Measurements from ENCODE around the gene RPL37A. TPM values are rescaled to one million over a fixed set of nuclear protein-coding genes. Genes with fewer than 3 reads are reported as not detected.

Gene RPL37A
- total RNA-seq, 1 donor from 2014 or later = 7,363 TPM

DNA sequence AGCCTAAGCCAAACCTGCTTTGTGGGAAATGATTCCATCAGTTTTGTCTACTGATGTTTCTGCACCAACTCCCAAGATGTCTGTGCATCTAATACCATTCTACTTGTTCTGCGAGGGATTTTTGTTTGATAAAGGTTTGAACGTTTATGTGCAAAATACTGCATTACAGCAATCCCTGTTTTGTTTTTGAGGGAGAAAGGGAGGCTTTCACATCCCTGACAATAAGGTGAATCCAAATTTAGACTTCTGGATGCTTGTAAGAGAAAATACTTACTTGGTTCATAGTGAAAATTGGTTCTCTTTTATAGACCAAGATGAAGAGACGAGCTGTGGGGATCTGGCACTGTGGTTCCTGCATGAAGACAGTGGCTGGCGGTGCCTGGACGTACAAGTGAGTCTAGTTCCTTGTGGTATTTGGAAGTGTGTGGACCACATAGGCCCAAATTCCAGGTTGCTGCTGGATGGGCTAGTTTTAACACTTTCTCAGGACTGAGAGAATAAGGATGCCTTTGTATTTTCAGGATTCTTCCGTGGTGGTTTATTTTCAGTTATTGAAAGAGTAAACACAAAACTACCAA is 1.1 kb downstream of the RPL37A start:
- Histone ChIP-seq H3K4me3 (ENCODE audit: low read length in 3 of 3) (peak overlapping the region; percentile 89 to 97 (median 90)), H3K27me3 (ENCODE audit: control insufficient read depth in 3 of 3, insufficient read depth in 3 of 3, low read length in 3 of 3) (no peaks in the 10 kb centered on the region), H3K27ac (ENCODE audit: low read depth, low read length) (peak overlapping the region; percentile 83), H3K4me1 (ENCODE audit: control insufficient read depth in 3 of 3, insufficient read depth in 3 of 3, low read length in 3 of 3) (peaks cover 16 to 31% (median 22%) of the 10 kb centered on the region in 3 donors), H3K9me3 (ENCODE audit: control insufficient read depth in 3 of 3, low read length in 3 of 3) (no peaks in the 10 kb centered on the region), H3K36me3 (ENCODE audit: control insufficient read depth in 3 of 3, insufficient read depth in 3 of 3, low read length in 3 of 3) (peaks cover 29 to 42% (median 34%) of the 10 kb centered on the region in 3 donors), H3K9ac (ENCODE audit: low read depth in 1 of 3, low read length in 3 of 3) (peak overlapping the region; percentile 95 to 97 (median 96))

DNA sequence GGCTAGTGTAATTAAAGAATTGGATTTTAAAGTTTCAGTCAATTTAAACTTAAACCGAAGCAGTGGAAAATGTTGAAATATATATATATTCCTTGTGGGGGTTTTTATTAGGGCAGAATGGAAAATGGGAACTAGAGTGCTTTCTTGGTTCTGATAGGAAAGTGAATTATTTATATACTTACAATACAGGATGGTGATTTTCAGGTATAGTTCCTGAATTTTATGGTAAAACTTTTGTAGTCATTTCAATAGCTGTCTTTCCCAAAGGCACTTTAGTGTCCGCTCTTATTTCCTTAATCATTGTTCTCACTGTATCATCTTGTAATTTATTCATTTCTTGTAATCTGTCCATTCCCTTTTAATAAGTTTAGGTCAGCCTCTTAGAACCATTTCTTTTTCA is 1.9 kb downstream of the RPL37A start:
- Histone ChIP-seq H3K9me3 (ENCODE audit: control insufficient read depth in 3 of 3, low read length in 3 of 3) (no peaks in the 10 kb centered on the region), H3K27ac (ENCODE audit: low read depth, low read length) (no peak overlapping the region), H3K4me3 (ENCODE audit: low read length in 3 of 3) (no peak overlapping the region), H3K36me3 (ENCODE audit: control insufficient read depth in 3 of 3, insufficient read depth in 3 of 3, low read length in 3 of 3) (peaks cover 29 to 42% (median 34%) of the 10 kb centered on the region in 3 donors), H3K27me3 (ENCODE audit: control insufficient read depth in 3 of 3, insufficient read depth in 3 of 3, low read length in 3 of 3) (no peaks in the 10 kb centered on the region), H3K4me1 (ENCODE audit: control insufficient read depth in 3 of 3, insufficient read depth in 3 of 3, low read length in 3 of 3) (peaks cover 16 to 31% (median 22%) of the 10 kb centered on the region in 3 donors), H3K9ac (ENCODE audit: low read depth in 1 of 3, low read length in 3 of 3) (peak overlapping the region in 2 of 3 donors; percentile 95 to 96)

DNA sequence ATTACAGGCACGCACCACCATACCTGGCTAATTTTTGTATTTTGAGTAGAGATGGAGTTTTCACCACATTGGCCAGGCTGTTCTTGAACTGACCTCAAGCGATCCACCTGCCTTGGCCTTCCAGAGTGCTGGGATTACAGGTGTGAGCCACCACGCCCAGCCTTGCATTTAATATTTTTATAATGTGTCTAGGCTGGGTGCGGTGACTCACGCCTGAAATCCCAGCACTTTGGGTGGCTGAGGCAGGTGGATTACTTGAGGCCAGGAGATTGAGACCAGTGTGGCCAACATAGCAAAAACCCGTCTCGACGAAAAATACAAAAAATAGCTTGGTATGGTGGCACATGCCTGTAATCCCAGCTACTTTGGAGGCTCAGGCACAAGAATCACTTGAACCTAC is 3.2 kb downstream of the RPL37A start:
- no peak overlapping the region for H3K4me3 ChIP-seq (ENCODE audit: low read length in 3 of 3)
- H3K4me1 ChIP-seq (ENCODE audit: control insufficient read depth in 3 of 3, insufficient read depth in 3 of 3, low read length in 3 of 3) = peaks cover 16 to 31% (median 22%) of the 10 kb centered on the region in 3 donors
- H3K27ac ChIP-seq (ENCODE audit: low read depth, low read length) = no peak overlapping the region
- H3K27me3 ChIP-seq (ENCODE audit: control insufficient read depth in 3 of 3, insufficient read depth in 3 of 3, low read length in 3 of 3) = no peaks in the 10 kb centered on the region
- no peak overlapping the region for H3K9ac ChIP-seq (ENCODE audit: low read depth in 1 of 3, low read length in 3 of 3)
- H3K36me3 ChIP-seq (ENCODE audit: control insufficient read depth in 3 of 3, insufficient read depth in 3 of 3, low read length in 3 of 3) = peaks cover 29 to 42% (median 34%) of the 10 kb centered on the region in 3 donors
- no peaks in the 10 kb centered on the region for H3K9me3 ChIP-seq (ENCODE audit: control insufficient read depth in 3 of 3, low read length in 3 of 3)

DNA sequence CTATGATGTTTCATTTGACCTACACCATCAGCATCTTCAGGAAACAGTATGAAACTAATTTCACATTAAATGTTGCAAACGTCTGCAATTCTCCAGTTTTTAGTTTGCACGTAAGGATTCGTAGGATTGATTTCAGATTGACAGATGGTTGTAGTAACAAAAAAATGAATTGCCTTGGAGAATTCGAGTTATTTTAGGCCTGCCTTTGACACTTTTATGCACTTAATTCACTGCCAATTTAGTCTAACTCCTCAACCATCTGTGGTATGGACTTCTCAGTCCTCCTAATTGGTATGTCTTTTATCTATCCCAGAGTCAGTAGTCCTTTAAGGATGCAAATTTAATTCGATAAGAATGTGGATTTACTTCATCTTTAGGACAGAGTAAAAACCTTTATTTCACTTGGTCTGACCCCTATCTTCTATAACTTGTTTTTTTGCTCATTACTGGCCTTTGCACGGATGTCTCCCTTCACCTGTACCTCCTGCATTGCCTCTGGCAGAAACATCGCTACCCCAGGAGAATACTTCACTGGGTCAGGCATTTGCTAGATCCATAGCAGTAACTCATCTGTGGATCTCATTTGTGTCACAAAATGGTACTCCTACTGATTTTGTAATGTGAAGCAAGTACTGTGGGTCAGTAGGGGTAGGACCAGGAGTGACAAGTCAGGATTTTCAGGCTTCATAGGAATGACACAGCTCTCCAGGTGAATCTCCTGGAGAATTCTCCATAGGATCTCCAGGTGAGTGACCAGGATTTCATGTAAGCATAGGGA is 3.9 kb downstream of the RPL37A start:
- H3K27ac ChIP-seq (ENCODE audit: low read depth, low read length) = no peak overlapping the region
- H3K9me3 ChIP-seq (ENCODE audit: control insufficient read depth in 3 of 3, low read length in 3 of 3) = no peaks in the 10 kb centered on the region
- peaks cover 15 to 30% (median 18%) of the 10 kb centered on the region in 3 donors for H3K4me1 ChIP-seq (ENCODE audit: control insufficient read depth in 3 of 3, insufficient read depth in 3 of 3, low read length in 3 of 3)
- no peak overlapping the region for H3K4me3 ChIP-seq (ENCODE audit: low read length in 3 of 3)
- H3K36me3 ChIP-seq (ENCODE audit: control insufficient read depth in 3 of 3, insufficient read depth in 3 of 3, low read length in 3 of 3) = peaks cover 29 to 42% (median 34%) of the 10 kb centered on the region in 3 donors
- no peaks in the 10 kb centered on the region for H3K27me3 ChIP-seq (ENCODE audit: control insufficient read depth in 3 of 3, insufficient read depth in 3 of 3, low read length in 3 of 3)
- H3K9ac ChIP-seq (ENCODE audit: low read depth in 1 of 3, low read length in 3 of 3) = no peak overlapping the region

DNA sequence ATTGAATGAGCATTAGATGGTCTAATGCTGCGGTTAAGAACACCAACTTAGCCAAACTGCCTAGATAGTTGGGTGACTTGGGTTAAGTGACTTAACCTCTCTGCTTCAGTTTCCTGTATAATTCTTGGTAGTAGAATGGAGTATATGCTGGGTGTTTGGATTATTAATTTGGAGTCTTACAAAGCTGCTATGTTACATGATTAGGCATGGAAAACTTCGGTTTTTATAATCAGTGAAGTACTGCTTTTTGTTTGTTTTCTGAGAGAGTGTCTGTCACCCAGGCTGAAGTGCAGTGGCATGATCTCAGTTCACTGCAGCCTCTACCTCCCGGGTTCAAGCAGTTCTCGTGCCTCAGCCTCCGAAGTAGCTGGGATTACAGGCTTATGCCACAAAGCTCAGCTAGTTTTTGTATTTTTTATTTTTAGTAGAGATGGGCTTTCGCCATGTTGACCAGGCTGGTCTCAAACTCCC is 4.5 kb downstream of the RPL37A start:
- Histone ChIP-seq H3K4me1 (ENCODE audit: control insufficient read depth in 3 of 3, insufficient read depth in 3 of 3, low read length in 3 of 3) (peaks cover 10 to 28% (median 12%) of the 10 kb centered on the region in 3 donors), H3K27ac (ENCODE audit: low read depth, low read length) (no peak overlapping the region), H3K4me3 (ENCODE audit: low read length in 3 of 3) (no peak overlapping the region), H3K27me3 (ENCODE audit: control insufficient read depth in 3 of 3, insufficient read depth in 3 of 3, low read length in 3 of 3) (no peaks in the 10 kb centered on the region), H3K36me3 (ENCODE audit: control insufficient read depth in 3 of 3, insufficient read depth in 3 of 3, low read length in 3 of 3) (peaks cover 29 to 42% (median 34%) of the 10 kb centered on the region in 3 donors), H3K9ac (ENCODE audit: low read depth in 1 of 3, low read length in 3 of 3) (no peak overlapping the region), H3K9me3 (ENCODE audit: control insufficient read depth in 3 of 3, low read length in 3 of 3) (no peaks in the 10 kb centered on the region)

DNA sequence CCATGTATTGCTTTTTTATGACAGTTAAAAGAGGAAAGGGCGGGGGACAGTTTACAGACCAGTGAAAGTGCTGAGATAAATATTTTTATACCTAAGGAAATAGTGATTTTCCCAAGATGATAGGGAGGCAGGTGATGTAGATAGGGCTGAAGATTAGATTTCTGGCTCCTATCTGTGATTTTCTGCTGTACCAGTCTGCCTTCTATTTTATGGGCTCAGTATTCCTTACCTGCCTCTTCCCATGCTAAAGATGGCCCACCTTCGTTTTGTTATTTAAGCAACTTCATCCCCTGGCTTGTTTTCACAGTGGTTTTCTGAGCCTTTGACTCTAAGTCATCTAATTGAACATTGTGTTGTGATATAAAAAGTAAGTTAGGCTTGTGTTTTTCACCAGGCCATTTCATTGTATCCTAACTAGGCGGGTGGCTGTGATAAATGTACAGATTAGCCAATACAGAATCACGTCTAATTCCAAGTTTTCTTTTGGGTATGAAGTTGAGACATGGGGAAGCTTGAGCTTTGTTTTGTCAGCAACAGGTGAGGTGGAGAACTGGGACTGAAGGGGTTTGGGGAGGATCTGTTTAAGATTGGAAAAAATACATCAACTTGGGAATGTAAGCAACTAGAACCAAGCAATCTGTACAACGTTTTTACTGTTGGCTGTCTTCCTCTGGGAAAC is 5.2 kb downstream of the RPL37A start:
- Histone ChIP-seq H3K4me1 (ENCODE audit: control insufficient read depth in 3 of 3, insufficient read depth in 3 of 3, low read length in 3 of 3) (peaks cover 12 to 21% (median 16%) of the 10 kb centered on the region in 3 donors), H3K9ac (ENCODE audit: low read depth in 1 of 3, low read length in 3 of 3) (no peak overlapping the region), H3K9me3 (ENCODE audit: control insufficient read depth in 3 of 3, low read length in 3 of 3) (no peaks in the 10 kb centered on the region), H3K4me3 (ENCODE audit: low read length in 3 of 3) (no peak overlapping the region), H3K36me3 (ENCODE audit: control insufficient read depth in 3 of 3, insufficient read depth in 3 of 3, low read length in 3 of 3) (peaks cover 29 to 42% (median 34%) of the 10 kb centered on the region in 3 donors), H3K27me3 (ENCODE audit: control insufficient read depth in 3 of 3, insufficient read depth in 3 of 3, low read length in 3 of 3) (no peaks in the 10 kb centered on the region), H3K27ac (ENCODE audit: low read depth, low read length) (no peak overlapping the region)

DNA sequence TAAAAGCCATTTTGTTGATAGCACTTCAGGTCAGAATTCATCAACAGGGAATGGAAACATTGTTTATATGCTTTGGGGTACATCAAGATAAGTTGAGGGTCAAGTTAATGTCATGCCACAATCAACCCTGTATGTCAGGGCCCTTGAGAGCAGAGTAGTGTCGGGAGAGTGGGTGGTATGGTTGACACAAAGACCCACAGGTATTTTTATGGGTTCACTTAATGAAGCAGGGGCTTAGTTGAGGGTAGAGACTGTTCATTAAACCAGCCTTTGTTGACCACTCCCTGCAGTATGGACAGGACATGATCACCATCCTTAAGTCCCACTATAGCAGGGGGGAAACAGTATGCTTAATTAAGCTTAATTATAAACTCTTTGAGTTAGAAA is 5.7 kb downstream of the RPL37A start:
- no peak overlapping the region for H3K9ac ChIP-seq (ENCODE audit: low read depth in 1 of 3, low read length in 3 of 3)
- no peaks in the 10 kb centered on the region for H3K9me3 ChIP-seq (ENCODE audit: control insufficient read depth in 3 of 3, low read length in 3 of 3)
- H3K4me1 ChIP-seq (ENCODE audit: control insufficient read depth in 3 of 3, insufficient read depth in 3 of 3, low read length in 3 of 3) = peaks cover 12 to 16% (median 16%) of the 10 kb centered on the region in 3 donors
- no peaks in the 10 kb centered on the region for H3K27me3 ChIP-seq (ENCODE audit: control insufficient read depth in 3 of 3, insufficient read depth in 3 of 3, low read length in 3 of 3)
- no peak overlapping the region for H3K27ac ChIP-seq (ENCODE audit: low read depth, low read length)
- H3K4me3 ChIP-seq (ENCODE audit: low read length in 3 of 3) = no peak overlapping the region
- peaks cover 29 to 39% (median 34%) of the 10 kb centered on the region in 3 donors for H3K36me3 ChIP-seq (ENCODE audit: control insufficient read depth in 3 of 3, insufficient read depth in 3 of 3, low read length in 3 of 3)

DNA sequence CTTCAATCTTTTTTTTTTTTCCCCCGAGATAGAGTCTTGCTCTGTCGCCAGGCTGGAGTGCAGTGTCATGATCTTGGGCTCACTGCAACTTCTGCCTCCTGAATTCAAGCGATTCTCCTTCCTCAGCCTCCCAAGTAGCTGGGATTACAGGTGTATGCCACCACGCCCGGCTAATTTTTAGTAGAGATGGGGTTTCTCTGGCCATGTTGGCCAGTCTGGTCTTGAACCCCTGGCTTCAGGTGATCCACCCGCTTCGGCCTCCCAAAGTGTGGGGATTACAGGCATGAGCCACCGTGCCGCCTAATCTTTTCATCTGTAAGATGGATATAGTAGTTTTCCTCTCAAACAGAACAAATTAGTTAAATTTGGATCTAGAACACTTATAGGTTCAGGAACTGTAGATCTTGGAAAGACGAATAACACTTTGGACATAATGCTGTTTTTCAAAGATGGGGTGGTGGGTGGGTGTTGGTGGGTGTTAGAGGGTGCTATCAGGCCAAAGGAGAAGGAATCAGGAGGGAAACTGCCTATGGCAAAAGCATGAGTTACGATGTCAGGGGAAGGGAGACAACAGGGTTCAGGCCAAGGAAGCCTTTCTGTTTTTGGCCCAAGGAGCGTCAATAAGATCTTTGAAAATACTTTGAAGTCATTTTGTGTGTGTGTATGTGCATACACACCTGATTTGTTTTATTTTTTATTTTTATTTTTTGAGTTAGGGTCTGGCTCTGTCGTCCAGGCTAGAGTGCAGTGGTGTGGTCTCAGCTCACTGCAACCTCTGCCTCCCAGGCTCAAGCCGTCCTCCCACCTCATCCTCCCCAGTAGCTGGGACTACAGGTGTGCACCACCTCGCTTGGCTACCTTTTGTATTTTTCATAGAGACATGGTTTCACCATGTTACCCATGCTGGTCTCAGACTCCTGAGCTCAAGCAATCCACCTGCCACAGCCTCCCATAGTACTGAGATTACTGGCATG is 6.8 kb downstream of the RPL37A start:
- Histone ChIP-seq H3K4me1 (ENCODE audit: control insufficient read depth in 3 of 3, insufficient read depth in 3 of 3, low read length in 3 of 3) (peaks cover 1 to 6% (median 6%) of the 10 kb centered on the region in 3 donors), H3K36me3 (ENCODE audit: control insufficient read depth in 3 of 3, insufficient read depth in 3 of 3, low read length in 3 of 3) (peaks cover 21 to 28% (median 24%) of the 10 kb centered on the region in 3 donors), H3K9me3 (ENCODE audit: control insufficient read depth in 3 of 3, low read length in 3 of 3) (no peaks in the 10 kb centered on the region), H3K9ac (ENCODE audit: low read depth in 1 of 3, low read length in 3 of 3) (no peak overlapping the region), H3K27me3 (ENCODE audit: control insufficient read depth in 3 of 3, insufficient read depth in 3 of 3, low read length in 3 of 3) (no peaks in the 10 kb centered on the region), H3K4me3 (ENCODE audit: low read length in 3 of 3) (no peak overlapping the region), H3K27ac (ENCODE audit: low read depth, low read length) (no peak overlapping the region)

Data from skeletal muscle tissue (tissue), 4 donors.